Activated CD4-positive, CD25-positive, alpha-beta regulatory T cell treated with anti-CD3 and anti-CD28 coated beads, Interleukin-2, amount 50 U/mL, for 72 hours (primary cell): ENCODE measurements around the gene ZMYND19.
A peak's percentile ranks its signal among the peaks of the same experiment; 100 is the strongest.
"Not testable (repeated sequence)": the region's sequence is repeated elsewhere in the genome, so short reads cannot be mapped to it uniquely, and the experiment has no call there.

Experiments used
- DNase-seq: peaks from one replicate; pipeline ENCODE4 v3.0.0; 2021

ZMYND19 gene

GRCh38 chr9:137613738-137614523 is 23.6 kb upstream of the ZMYND19 start:
- DNase-seq = no peak

GRCh38 chr9:137613259-137613658 is 22.9 kb upstream of the ZMYND19 start:
- no peak for DNase-seq

- DNase-seq = no peak
These were observed 22.4 kb upstream of the ZMYND19 start for GRCh38 chr9:137612741-137613142.

- peak; percentile 41 for DNase-seq
These were observed 21.6 kb upstream of the ZMYND19 start for GRCh38 chr9:137611623-137612609.

GRCh38 chr9:137610944-137611343 is 20.6 kb upstream of the ZMYND19 start:
- DNase-seq = no peak

GRCh38 chr9:137607141-137607857 is 17.0 kb upstream of the ZMYND19 start:
- no peak for DNase-seq

GRCh38 chr9:137606734-137607138 is 16.4 kb upstream of the ZMYND19 start:
- no peak for DNase-seq

GRCh38 chr9:137606005-137606621 is 15.8 kb upstream of the ZMYND19 start:
- DNase-seq = peak; percentile 54

GRCh38 chr9:137605121-137606004 is 15.1 kb upstream of the ZMYND19 start, which contains the start of gene ARRDC1:
Gene ARRDC1, plus strand, starts transcription at chr9:137605686. Its CDS starts 32 bp downstream, at chr9:137605718.
- DNase-seq = peak; percentile 84

GRCh38 chr9:137604345-137605086 is 14.2 kb upstream of the ZMYND19 start:
- no peak for DNase-seq

- DNase-seq = no peak
These were observed 13.6 kb upstream of the ZMYND19 start for GRCh38 chr9:137603879-137604278.

- no peak for DNase-seq
These were observed 12.3 kb upstream of the ZMYND19 start for GRCh38 chr9:137602661-137603060.

GRCh38 chr9:137598943-137599342 is 8.6 kb upstream of the ZMYND19 start:
- no peak for DNase-seq

- not testable (repeated sequence) for DNase-seq
These were observed 6.3 kb upstream of the ZMYND19 start for GRCh38 chr9:137596577-137596976.

GRCh38 chr9:137593176-137593575 is 2.9 kb upstream of the ZMYND19 start:
- no peak for DNase-seq

- no peak for DNase-seq
These were observed 2.5 kb upstream of the ZMYND19 start for GRCh38 chr9:137592767-137593166.

- no peak for DNase-seq
These were observed 216 bp downstream of the ZMYND19 start for GRCh38 chr9:137590123-137590468.

GRCh38 chr9:137589441-137590122 is 730 bp downstream of the ZMYND19 start:
- peak; percentile 42 for DNase-seq

- DNase-seq = no peak
These were observed 1.4 kb downstream of the ZMYND19 start for GRCh38 chr9:137588891-137589290.

- no peak for DNase-seq
These were observed 2.0 kb downstream of the ZMYND19 start for GRCh38 chr9:137588311-137588710.
